Natural killer cell treated with Interleukin-12 subunit alpha and Interleukin-12 subunit beta and Interleukin-15 and Interleukin-18, amount 100 ng/mL, for 72 hours (primary cell): ENCODE data around the gene TTC23L. TPM values are rescaled to one million over a fixed set of nuclear protein-coding genes. Genes with fewer than 3 reads are reported as not detected.
"Not testable (repeated sequence)": the region's sequence is repeated elsewhere in the genome, so short reads cannot be mapped to it uniquely, and the experiment has no call there.

Experiments
- ATAC-seq, 2 donors: fragments of 150-1000 bp; cut with Tn5 transposase in 1 of 2; sonication (Bioruptor Pico), chemical (Tn5 transposase) in 1 of 2; 2 replicates each; pipeline ENCODE4 v1.10.0; 2021
- DNase-seq: peaks from one replicate; pipeline ENCODE4 v3.0.0; 2022; ENCODE audit warnings: low spot score
- H3K27ac Mint-ChIP-seq, 2 donors: 1 replicate in 1 of 2; 2 replicates in 1 of 2; pipeline ENCODE4 v1.8.0; 2022; ENCODE audit warnings: mixed read lengths in 2 of 2, mild to moderate bottlenecking in 1 of 2, moderate library complexity in 1 of 2
- H3K27me3 Mint-ChIP-seq, 2 donors: 1 replicate in 1 of 2; 2 replicates in 1 of 2; pipeline ENCODE4 v1.8.0; 2022; ENCODE audit warnings: mixed read lengths in 2 of 2
- H3K36me3 Mint-ChIP-seq: one replicate; pipeline ENCODE4 v1.8.0; 2022; ENCODE audit warnings: mixed read lengths
- H3K4me1 Mint-ChIP-seq, 2 donors: 1 replicate in 1 of 2; 2 replicates in 1 of 2; pipeline ENCODE4 v1.8.0; 2022; ENCODE audit warnings: low read depth in 2 of 2, mixed read lengths in 2 of 2, mild to moderate bottlenecking in 1 of 2
- H3K4me3 Mint-ChIP-seq: one replicate; pipeline ENCODE4 v1.8.0; 2022; ENCODE audit warnings: mixed read lengths
- H3K9me3 Mint-ChIP-seq: 2 replicates; pipeline ENCODE4 v1.8.0; 2022; ENCODE audit warnings: mixed read lengths
- total RNA-seq, 2 donors: library from RNA; stranded (reverse); gene quantifications; one replicate each; pipeline ENCODE4 v1.2.3, GENCODE V29; 2022

TTC23L gene
- total RNA-seq, 2 donors from 2014 or later = not detected

- DNase-seq (no peak), ATAC-seq (no peak)
- Mint-ChIP-seq H3K4me3 (no peak overlapping the region), H3K27ac (no peak overlapping the region), H3K9me3 (no peaks in the 10 kb centered on the region), H3K27me3 (peaks cover 11 to 19% of the 10 kb centered on the region in 2 donors), H3K36me3 (no peaks in the 10 kb centered on the region), H3K4me1 (no peaks in the 10 kb centered on the region)
Measured at GRCh38 chr5:34822956-34823715, 15.8 kb upstream of the TTC23L start.

- no peak for ATAC-seq
- Mint-ChIP-seq H3K9me3 (no peaks in the 10 kb centered on the region), H3K36me3 (no peaks in the 10 kb centered on the region), H3K4me3 (no peak overlapping the region), H3K27ac (no peak overlapping the region), H3K27me3 (peaks cover 12 to 22% of the 10 kb centered on the region in 2 donors), H3K4me1 (no peaks in the 10 kb centered on the region)
- no peak for DNase-seq
Measured at GRCh38 chr5:34826347-34826746, 12.6 kb upstream of the TTC23L start.

- no peak overlapping the region for H3K27ac Mint-ChIP-seq
- peaks cover 12 to 22% of the 10 kb centered on the region in 2 donors for H3K27me3 Mint-ChIP-seq
- ATAC-seq = no peak
- DNase-seq = no peak
- H3K9me3 Mint-ChIP-seq = no peaks in the 10 kb centered on the region
- no peaks in the 10 kb centered on the region for H3K4me1 Mint-ChIP-seq
- H3K36me3 Mint-ChIP-seq = no peaks in the 10 kb centered on the region
- no peak overlapping the region for H3K4me3 Mint-ChIP-seq
Measured at GRCh38 chr5:34827588-34828506, 11.1 kb upstream of the TTC23L start.

GRCh38 chr5:34830827-34831226, 8.1 kb upstream of the TTC23L start:
- H3K36me3 Mint-ChIP-seq, ATAC-seq, H3K4me1 Mint-ChIP-seq, H3K4me3 Mint-ChIP-seq, H3K9me3 Mint-ChIP-seq, DNase-seq, H3K27ac Mint-ChIP-seq: not testable (repeated sequence)
- H3K27me3 Mint-ChIP-seq = peaks cover 10 to 15% of the 10 kb centered on the region in 2 donors

- Mint-ChIP-seq H3K27ac (no peak overlapping the region), H3K4me3 (no peak overlapping the region), H3K9me3 (no peaks in the 10 kb centered on the region), H3K36me3 (no peaks in the 10 kb centered on the region), H3K4me1 (no peaks in the 10 kb centered on the region), H3K27me3 (peaks cover 11 to 15% of the 10 kb centered on the region in 2 donors)
- DNase-seq (no peak), ATAC-seq (no peak)
Measured at GRCh38 chr5:34831303-34831702, 7.7 kb upstream of the TTC23L start.

- Mint-ChIP-seq H3K4me1 (no peaks in the 10 kb centered on the region), H3K4me3 (no peak overlapping the region), H3K27ac (no peak overlapping the region), H3K27me3 (peaks cover 7 to 15% of the 10 kb centered on the region in 2 donors), H3K9me3 (no peaks in the 10 kb centered on the region), H3K36me3 (no peaks in the 10 kb centered on the region)
- ATAC-seq (no peak), DNase-seq (no peak)
Measured at GRCh38 chr5:34832568-34832967, 6.4 kb upstream of the TTC23L start.

DNA sequence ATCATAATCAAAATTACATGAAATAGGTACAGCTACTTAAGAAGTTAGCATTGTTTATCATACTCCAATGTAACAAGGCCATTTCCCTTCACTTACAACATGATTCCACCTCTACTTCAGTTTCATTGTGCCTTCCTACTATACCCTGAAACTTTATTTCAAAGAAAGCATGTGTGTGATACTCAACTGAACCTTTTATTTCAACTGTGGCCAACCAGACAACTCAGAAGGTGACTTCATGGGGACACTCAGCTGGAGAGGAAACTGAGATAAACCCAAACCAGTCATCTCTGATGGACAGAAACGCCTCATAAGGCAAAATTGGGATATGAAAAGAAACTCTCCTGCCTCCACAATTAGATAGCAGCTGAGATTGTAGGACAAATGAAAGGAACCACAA, 5.9 kb upstream of the TTC23L start:
- H3K27ac Mint-ChIP-seq = no peak overlapping the region

DNA sequence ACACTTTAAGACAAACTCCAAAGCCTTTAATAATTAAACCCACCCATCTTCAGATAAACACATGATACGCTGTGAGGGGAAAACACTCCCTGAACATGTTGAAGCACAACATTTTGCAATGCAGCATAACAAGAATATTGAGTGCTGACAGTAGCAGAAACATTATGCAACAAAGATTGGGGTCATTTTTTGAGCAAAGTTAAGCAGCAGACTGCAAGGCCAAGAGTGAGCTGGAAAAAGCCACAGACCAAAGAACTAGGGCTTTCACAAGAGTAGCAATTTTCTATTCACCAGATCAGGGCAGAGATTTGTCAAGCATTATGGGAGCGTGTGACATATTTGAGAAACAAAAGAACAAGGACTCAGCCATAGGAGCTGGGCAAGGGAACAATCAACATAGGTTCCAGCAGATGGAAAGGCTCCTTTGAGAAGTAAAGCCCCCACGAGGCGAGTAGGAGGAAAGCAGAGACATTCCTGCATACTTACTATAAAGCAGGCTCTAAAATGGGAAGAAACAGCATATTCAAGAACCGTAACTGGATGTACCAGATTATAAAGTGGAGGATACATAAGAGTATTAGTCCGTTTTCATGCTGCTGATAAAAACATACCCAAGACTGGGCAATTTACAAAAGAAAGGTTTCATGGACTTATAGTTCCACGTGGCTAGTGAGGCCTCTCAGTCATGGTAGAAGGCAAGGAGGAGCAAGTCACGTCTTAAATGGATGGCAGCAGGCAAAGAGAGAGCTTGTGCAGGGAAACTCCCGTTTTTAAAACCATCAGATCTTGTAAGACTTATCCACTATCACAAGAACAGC, 4.8 kb upstream of the TTC23L start:
- DNase-seq (no peak), ATAC-seq (no peak)
- Mint-ChIP-seq H3K36me3 (no peaks in the 10 kb centered on the region), H3K27ac (no peak overlapping the region), H3K4me3 (no peak overlapping the region), H3K9me3 (no peaks in the 10 kb centered on the region), H3K4me1 (peaks cover 8% of the 10 kb centered on the region in 2 donors), H3K27me3 (peaks cover 3 to 6% of the 10 kb centered on the region in 2 donors)

More for the DNA sequence above, 5.9 kb upstream of the TTC23L start:
- Mint-ChIP-seq H3K9me3 (no peaks in the 10 kb centered on the region), H3K4me3 (no peak overlapping the region), H3K4me1 (no peaks in the 10 kb centered on the region), H3K27me3 (peaks cover 4 to 10% of the 10 kb centered on the region in 2 donors), H3K36me3 (no peaks in the 10 kb centered on the region)
- ATAC-seq (no peak), DNase-seq (no peak)

DNA sequence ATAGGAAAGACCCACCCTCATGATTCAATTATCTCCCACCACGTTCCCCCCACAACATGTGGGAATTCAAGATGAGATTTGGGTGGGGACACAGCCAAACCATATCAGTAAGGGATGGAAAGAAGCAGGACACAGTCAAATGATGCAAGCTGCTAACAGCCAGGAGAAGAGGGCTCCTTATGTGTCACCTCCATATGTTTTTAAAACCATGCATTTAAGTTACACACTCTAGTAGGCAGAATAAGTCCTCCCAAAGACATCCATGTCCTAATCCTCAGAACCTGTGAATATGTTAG, 4.2 kb upstream of the TTC23L start:
- Mint-ChIP-seq H3K9me3 (no peaks in the 10 kb centered on the region), H3K27ac (no peak overlapping the region), H3K27me3 (peaks cover 5 to 6% of the 10 kb centered on the region in 2 donors), H3K4me1 (peaks cover 12% of the 10 kb centered on the region in 2 donors), H3K36me3 (no peaks in the 10 kb centered on the region), H3K4me3 (no peak overlapping the region)
- DNase-seq (no peak), ATAC-seq (no peak)

DNA sequence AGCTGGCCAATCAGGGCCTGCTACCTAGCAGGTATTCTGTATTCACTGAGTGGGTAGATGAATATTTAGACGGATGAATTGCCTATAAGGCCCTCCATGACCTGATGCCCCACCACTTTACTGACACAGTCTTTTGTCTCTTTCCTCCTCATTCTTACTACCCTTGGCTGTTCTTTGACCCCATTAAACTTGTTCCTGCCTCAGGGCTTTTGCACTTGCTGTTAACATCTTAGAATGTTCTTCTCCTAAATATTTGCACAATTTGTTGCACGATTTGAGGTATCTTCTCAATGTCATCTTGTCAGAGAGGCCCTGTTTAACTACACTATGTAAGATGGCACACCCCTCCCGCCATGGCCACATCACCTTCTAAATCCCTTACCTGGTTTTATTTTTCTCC, 3.3 kb upstream of the TTC23L start:
- DNase-seq (no peak), ATAC-seq (no peak)
- Mint-ChIP-seq H3K27ac (no peak overlapping the region), H3K4me1 (peaks cover 12% of the 10 kb centered on the region in 2 donors), H3K4me3 (no peak overlapping the region), H3K27me3 (peaks cover 6 to 8% of the 10 kb centered on the region in 2 donors), H3K36me3 (no peaks in the 10 kb centered on the region), H3K9me3 (no peaks in the 10 kb centered on the region)

DNA sequence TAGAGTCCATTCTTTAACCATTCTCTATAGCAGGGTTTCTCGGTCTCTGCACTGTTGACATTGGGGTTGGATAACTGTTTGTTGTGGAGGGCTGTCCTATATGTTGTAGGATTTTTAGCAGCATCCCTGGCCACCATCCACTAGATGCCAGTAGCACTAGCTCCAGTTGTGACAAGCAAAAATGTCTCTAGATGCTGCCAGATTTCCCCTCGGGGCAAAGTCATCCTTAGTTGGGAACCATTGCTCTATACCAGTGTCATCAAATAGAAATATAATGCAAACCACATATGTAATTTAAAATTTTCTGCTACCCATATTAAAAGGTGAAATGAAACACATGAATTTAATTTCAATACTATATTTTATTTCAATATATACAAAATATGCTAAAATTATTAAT, 2.9 kb downstream of the TTC23L start:
- ATAC-seq (no peak), DNase-seq (no peak)
- Mint-ChIP-seq H3K9me3 (no peaks in the 10 kb centered on the region), H3K4me3 (no peak overlapping the region), H3K4me1 (peaks cover 12% of the 10 kb centered on the region in 2 donors), H3K27me3 (peaks cover 12 to 14% of the 10 kb centered on the region in 2 donors), H3K27ac (no peak overlapping the region), H3K36me3 (no peaks in the 10 kb centered on the region)

DNA sequence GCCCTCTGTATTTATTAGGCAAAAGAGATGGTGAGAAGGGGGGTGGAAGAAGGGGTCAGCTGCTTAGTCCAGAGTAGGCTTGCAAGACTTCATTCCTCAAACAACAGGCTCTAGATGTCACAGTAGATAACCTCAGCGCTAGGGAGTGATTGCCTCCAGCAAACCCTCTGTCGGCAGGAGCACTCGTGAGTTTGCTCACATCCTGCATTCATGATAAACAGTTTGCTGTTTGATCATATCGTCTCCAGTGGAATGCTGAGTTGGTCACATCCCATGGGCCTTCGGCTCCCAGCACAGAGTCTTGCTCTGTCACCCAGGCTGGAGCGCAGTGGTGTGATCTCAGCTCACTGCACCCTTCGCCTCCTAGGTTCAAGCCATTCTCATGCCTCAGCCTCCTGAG, 3.6 kb downstream of the TTC23L start:
- H3K36me3 Mint-ChIP-seq = no peaks in the 10 kb centered on the region
- no peak for ATAC-seq
- H3K27ac Mint-ChIP-seq = no peak overlapping the region
- H3K27me3 Mint-ChIP-seq = peaks cover 12 to 15% of the 10 kb centered on the region in 2 donors
- no peaks in the 10 kb centered on the region for H3K9me3 Mint-ChIP-seq
- DNase-seq = no peak
- no peak overlapping the region for H3K4me3 Mint-ChIP-seq
- peaks cover 12% of the 10 kb centered on the region in 2 donors for H3K4me1 Mint-ChIP-seq

GRCh38 chr5:34843497-34843896, 4.5 kb downstream of the TTC23L start:
- ATAC-seq (no peak), DNase-seq (no peak)
- Mint-ChIP-seq H3K36me3 (no peaks in the 10 kb centered on the region), H3K27me3 (peaks cover 16% of the 10 kb centered on the region in 2 donors), H3K4me1 (peaks cover 8 to 9% of the 10 kb centered on the region in 2 donors), H3K4me3 (no peak overlapping the region), H3K27ac (no peak overlapping the region), H3K9me3 (no peaks in the 10 kb centered on the region)
